Immature natural killer cell (primary cell): ENCODE measurements around the gene ECI1. TPM values are rescaled to one million over a fixed set of nuclear protein-coding genes. Genes with fewer than 3 reads are reported as not detected.
"Not testable (repeated sequence)": the region's sequence is repeated elsewhere in the genome, so short reads cannot be mapped to it uniquely, and the experiment has no call there.

Source experiments
- DNase-seq, 3 donors: peaks; one replicate each; pipeline ENCODE4 v3.0.0; 2022; ENCODE audit warnings: mixed read lengths in 1 of 3
- H3K27ac Mint-ChIP-seq, 6 donors: one replicate each; pipeline ENCODE4 v1.8.0; 2020; ENCODE audit warnings: mixed read lengths in 6 of 6, mild to moderate bottlenecking in 5 of 6, inconsistent platforms in 4 of 6, moderate library complexity in 3 of 6
- H3K27me3 Mint-ChIP-seq, 3 donors: one replicate each; pipeline ENCODE4 v1.8.0; 2020 to 2021; ENCODE audit warnings: low read depth in 3 of 3, mild to moderate bottlenecking in 3 of 3, mixed read lengths in 3 of 3, moderate library complexity in 3 of 3, inconsistent platforms in 1 of 3
- H3K36me3 Mint-ChIP-seq, 3 donors: one replicate each; pipeline ENCODE4 v1.8.0; 2020; ENCODE audit warnings: mixed read lengths in 3 of 3, inconsistent platforms in 2 of 3, mild to moderate bottlenecking in 2 of 3
- H3K4me1 Mint-ChIP-seq, 2 donors: one replicate each; pipeline ENCODE4 v1.8.0; 2020; ENCODE audit warnings: inconsistent platforms in 2 of 2, mild to moderate bottlenecking in 2 of 2, mixed read lengths in 2 of 2, moderate library complexity in 1 of 2
- H3K4me3 Mint-ChIP-seq, 5 donors: one replicate each; pipeline ENCODE4 v1.8.0; 2020; ENCODE audit warnings: mild to moderate bottlenecking in 5 of 5, mixed read lengths in 5 of 5, inconsistent platforms in 3 of 5, moderate library complexity in 3 of 5
- H3K9me3 Mint-ChIP-seq, 6 donors: one replicate each; pipeline ENCODE4 v1.8.0; 2020; ENCODE audit warnings: mild to moderate bottlenecking in 6 of 6, mixed read lengths in 6 of 6, inconsistent platforms in 4 of 6, moderate library complexity in 3 of 6
- polyA plus RNA-seq, 3 donors: library from polyadenylated mRNA; unstranded; fragments of 300-500 nt; fragmentation: Illumina TruSeq; gene quantifications; one replicate each; pipeline ENCODE4 v1.2.3, GENCODE V29; 2021

ECI1 gene
- polyA plus RNA-seq, 3 donors from 2014 or later: 40.4 to 67.8 (median 42.2) TPM

DNA sequence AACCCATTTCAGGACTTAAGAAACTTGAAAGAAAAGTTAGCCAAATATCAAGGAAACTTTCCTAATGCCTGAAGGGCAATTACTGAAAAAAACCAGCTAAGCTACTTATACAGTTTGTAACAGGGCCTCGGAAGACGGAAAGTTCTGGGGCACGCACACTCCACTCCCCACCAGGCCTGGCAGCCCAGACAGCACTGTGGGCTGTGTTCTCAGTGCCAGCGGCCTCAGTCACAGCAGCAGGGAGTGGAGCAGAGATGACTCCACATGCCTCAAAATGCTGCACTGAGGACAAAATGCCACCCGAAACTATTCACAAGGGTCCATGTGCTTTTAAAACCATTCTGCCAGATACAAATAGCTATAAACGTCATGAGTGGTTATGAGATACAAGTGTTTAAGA is 6.3 kb upstream of the ECI1 start:
- peaks cover 6 to 47% (median 24%) of the 10 kb centered on the region in 3 donors for H3K36me3 Mint-ChIP-seq
- peaks cover 0 to 7% (median 5%) of the 10 kb centered on the region in 3 donors for H3K27me3 Mint-ChIP-seq
- DNase-seq: no peak
- H3K4me1 Mint-ChIP-seq: no peaks in the 10 kb centered on the region
- no peaks in the 10 kb centered on the region for H3K9me3 Mint-ChIP-seq
- H3K27ac Mint-ChIP-seq: no peak overlapping the region
- H3K4me3 Mint-ChIP-seq: no peak overlapping the region

DNA sequence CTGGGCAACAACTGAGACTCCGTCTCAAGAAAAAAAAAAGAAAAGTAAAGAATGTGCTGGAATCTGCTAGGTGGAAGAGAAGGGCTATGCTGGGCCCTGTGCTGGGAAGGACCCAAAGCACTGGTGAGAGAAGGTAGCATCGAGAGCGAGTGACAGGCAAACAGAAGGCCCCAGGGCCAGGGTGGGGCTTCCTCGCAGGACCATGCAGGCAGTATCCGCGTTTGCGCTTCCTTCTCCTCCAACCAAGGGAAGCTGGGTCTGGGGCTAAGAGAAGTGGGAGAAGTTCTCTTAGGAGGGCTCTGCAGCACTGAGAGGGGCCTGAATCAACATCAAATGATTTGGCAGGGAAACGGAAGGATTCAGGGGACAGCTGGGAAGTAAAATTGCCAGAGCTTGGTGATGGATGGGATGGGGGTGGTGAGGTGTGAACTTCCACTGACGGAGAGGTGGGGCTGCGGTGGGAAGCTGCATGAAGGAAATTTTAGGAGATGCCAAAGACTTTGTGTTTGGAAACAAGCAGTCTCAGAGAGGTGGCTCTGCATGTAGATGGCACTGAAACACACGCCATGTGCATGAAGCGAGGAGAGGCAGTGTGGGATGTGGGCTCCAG is 5.2 kb upstream of the ECI1 start:
- Mint-ChIP-seq H3K9me3 (no peaks in the 10 kb centered on the region), H3K4me3 (peak overlapping the region in 1 of 5 donors; percentile 46), H3K36me3 (peaks cover 6 to 37% (median 24%) of the 10 kb centered on the region in 3 donors), H3K27ac (peak overlapping the region in 2 of 6 donors; percentile 49 to 71), H3K27me3 (peaks cover 0 to 5% (median 4%) of the 10 kb centered on the region in 3 donors), H3K4me1 (no peaks in the 10 kb centered on the region)
- DNase-seq: no peak

DNA sequence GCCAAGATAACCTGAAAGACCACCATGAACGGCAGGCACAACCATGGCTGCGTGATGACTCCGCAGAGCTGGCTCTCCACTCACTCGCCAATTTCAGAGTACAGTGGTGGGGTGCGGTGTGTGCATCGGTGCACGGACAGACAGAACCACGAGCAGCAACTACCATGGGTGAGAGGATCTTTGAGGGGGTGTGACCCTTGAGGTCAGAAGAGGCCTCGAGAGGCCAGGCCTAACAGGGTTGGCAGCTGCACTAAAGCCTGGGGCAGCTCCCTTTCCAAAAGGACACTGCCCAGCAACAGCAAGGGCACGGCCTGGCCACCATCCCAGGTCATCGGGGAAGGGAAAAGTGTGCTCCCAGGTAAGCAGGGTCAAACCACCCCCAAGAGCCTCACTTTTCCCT is 1.9 kb upstream of the ECI1 start:
- peaks cover 6 to 29% (median 17%) of the 10 kb centered on the region in 3 donors for H3K36me3 Mint-ChIP-seq
- H3K27me3 Mint-ChIP-seq: peaks cover 0 to 8% (median 4%) of the 10 kb centered on the region in 3 donors
- no peaks in the 10 kb centered on the region for H3K9me3 Mint-ChIP-seq
- no peak for DNase-seq
- H3K27ac Mint-ChIP-seq: peak overlapping the region in 4 of 6 donors; percentile 35 to 81 (median 60)
- H3K4me1 Mint-ChIP-seq: peaks cover 8 to 9% of the 10 kb centered on the region in 2 donors
- H3K4me3 Mint-ChIP-seq: peak overlapping the region in 1 of 5 donors; percentile 47

DNA sequence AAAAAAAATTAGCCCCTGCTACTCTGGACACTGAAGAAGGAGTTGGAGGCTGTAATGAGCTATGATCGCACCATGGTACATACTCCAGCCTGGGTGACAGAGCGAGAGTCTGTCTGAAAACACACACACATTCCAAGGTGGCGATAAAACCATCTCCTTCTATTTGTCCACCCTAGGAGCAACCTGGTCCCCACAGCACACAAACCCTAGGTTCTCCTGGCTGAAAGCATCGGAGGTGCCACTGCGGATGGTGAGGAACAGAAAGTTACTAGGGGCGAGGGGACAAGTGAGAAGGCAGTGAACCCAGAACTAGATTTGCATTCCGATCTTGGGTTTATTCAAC is 1.4 kb upstream of the ECI1 start:
- peak overlapping the region; percentile 35 to 81 (median 54) for H3K27ac Mint-ChIP-seq
- no peaks in the 10 kb centered on the region for H3K9me3 Mint-ChIP-seq
- H3K36me3 Mint-ChIP-seq: peaks cover 6 to 26% (median 16%) of the 10 kb centered on the region in 3 donors
- no peak for DNase-seq
- H3K4me3 Mint-ChIP-seq: peak overlapping the region in 4 of 5 donors; percentile 33 to 67 (median 50)
- peaks cover 0 to 8% (median 4%) of the 10 kb centered on the region in 3 donors for H3K27me3 Mint-ChIP-seq
- peaks cover 8 to 9% of the 10 kb centered on the region in 2 donors for H3K4me1 Mint-ChIP-seq

DNA sequence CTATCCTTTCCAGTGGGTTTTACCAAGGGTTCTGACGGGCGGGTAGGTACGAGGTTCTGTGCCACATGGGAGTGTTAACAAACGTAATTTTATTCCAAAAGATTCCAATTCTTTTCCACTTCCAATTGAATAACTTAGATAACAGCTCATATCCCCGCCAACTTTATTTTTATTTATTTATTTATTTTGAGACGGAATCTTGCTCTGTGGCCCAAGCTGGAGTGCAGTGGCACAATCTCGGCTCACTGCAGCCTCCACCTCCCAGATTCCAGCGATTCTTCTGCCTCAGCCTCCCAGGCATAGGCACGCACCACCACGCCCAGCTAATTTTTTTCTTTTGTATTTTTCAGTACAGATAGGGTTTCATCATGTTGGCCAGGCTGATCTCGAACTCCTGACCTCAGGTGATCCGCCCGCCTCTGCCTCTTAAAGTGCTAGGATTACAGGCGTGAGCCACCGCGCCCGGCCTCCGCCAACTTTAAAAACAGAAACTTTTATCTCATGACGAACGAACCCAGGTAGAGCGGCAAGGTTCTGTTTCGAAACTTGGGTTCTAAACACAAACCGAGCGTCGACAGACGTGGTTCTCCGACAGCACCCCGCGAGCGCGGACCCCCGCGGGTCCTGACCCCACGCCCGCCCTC is 613 bp downstream of the ECI1 start:
- H3K27ac Mint-ChIP-seq: peak overlapping the region; percentile 76 to 90 (median 87)
- no peak for DNase-seq
- peaks cover 8 to 9% of the 10 kb centered on the region in 2 donors for H3K4me1 Mint-ChIP-seq
- peak overlapping the region; percentile 86 to 90 (median 88) for H3K4me3 Mint-ChIP-seq
- peaks cover 0 to 6% (median 4%) of the 10 kb centered on the region in 3 donors for H3K27me3 Mint-ChIP-seq
- peaks cover 0 to 13% (median 10%) of the 10 kb centered on the region in 3 donors for H3K36me3 Mint-ChIP-seq
- H3K9me3 Mint-ChIP-seq: no peaks in the 10 kb centered on the region

DNA sequence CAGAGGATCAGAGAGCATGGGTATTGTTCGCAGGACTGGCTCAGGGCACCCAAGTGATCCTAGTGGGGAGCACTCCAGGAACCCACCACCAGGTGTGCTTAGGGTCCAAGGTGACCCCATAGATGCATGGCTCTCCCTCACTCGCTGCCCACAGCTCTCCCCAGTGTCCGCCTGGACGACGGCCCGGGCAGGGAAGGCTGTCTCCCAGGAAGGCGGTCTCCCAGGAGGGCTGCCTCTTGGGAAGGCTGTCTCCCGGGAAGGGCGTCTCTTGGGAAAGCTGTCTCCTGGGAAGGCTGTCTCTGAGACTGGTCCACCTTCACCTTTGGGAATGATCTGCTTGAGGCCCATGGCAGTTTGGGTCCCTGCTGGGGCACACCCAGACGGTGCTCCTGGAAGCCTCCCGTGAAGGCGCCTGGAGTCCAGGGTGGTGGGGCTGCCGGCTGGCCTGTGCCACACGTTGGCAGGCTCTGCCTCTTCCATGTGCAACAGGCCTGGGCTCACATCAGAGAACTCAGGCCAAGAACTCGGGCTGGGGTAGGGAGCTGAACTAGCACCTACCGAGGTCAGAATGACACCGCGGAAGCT is 5.0 kb downstream of the ECI1 start:
- H3K4me3 Mint-ChIP-seq: no peak overlapping the region
- H3K27me3 Mint-ChIP-seq: peaks cover 0 to 5% (median 0%) of the 10 kb centered on the region in 3 donors
- peaks cover 0 to 4% (median 4%) of the 10 kb centered on the region in 3 donors for H3K36me3 Mint-ChIP-seq
- H3K27ac Mint-ChIP-seq: no peak overlapping the region
- no peaks in the 10 kb centered on the region for H3K9me3 Mint-ChIP-seq
- no peak for DNase-seq
- H3K4me1 Mint-ChIP-seq: peaks cover 8 to 9% of the 10 kb centered on the region in 2 donors

DNA sequence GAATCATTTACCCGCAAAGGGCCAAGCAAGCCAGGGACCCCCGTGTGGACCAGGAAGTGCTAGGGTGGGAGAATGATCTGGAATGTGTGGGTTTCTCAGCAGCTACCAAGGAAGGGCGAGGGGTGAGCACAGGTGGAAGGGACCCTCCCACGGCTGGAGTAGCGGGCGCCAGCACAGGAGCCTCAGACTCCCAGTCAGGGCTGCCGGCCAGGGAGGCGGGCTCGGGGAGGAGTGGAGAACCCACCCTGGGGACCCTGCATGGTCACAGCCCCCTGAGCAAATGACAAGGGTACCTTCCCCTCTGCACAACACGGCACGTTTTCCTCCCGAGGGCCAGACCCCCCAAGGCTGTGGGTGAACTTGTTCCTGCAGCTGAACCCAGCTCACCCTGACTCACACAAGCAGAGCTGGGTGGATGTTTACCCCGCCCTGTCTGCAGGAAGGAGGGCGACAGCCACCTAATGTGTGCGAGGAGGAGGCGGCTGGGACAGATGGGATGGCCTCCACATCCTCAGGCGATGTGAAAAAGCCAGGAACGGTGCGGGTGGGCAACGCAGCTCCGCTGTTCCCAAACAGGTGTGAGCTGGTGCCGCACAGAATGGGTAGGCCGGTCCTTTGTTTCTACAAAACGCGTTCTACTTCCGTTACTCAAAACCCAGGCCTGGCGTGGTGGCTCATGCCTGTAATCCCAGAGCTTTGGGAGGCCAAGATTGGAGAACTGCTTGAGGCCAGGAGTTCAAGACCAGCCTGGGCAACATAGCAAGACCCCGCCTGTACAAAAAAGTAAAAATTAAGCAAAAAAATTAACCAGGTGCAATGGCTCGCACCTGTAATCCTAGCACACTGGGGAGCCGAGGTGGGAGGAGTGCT is 6.2 kb downstream of the ECI1 start:
- peaks cover 0 to under 1% of the 10 kb centered on the region in 2 donors for H3K4me1 Mint-ChIP-seq
- no peak for DNase-seq
- no peak overlapping the region for H3K4me3 Mint-ChIP-seq
- peaks cover 0 to 2% (median 0%) of the 10 kb centered on the region in 3 donors for H3K27me3 Mint-ChIP-seq
- H3K27ac Mint-ChIP-seq: no peak overlapping the region
- peaks cover 0 to 4% (median 4%) of the 10 kb centered on the region in 3 donors for H3K36me3 Mint-ChIP-seq
- no peaks in the 10 kb centered on the region for H3K9me3 Mint-ChIP-seq

DNA sequence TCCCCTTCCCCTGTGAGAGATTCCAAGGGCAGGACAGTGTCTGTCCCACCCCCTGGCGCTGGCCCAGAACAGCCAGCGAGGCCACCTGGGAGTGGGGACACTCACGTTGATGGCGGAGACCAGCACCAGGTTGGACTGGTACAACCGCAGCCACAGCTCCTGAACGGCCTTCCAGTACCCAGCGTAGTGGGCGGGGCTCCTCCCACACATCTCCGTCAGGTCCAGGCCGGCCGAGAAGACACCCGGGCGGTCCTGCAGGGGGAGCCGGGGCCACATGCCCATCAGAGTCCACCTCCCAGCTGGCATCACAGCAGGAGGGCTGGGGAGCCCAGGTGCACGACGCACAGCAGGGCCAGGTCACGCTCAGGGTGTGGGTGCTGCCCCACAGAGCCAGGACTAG is 7.1 kb downstream of the ECI1 start:
- Mint-ChIP-seq H3K4me1 (no peaks in the 10 kb centered on the region), H3K27ac (no peak overlapping the region), H3K27me3 (peaks cover 0 to 2% (median 0%) of the 10 kb centered on the region in 3 donors), H3K9me3 (peaks cover 0 to 2% (median 0%) of the 10 kb centered on the region in 6 donors), H3K4me3 (no peak overlapping the region), H3K36me3 (peaks cover 0 to 4% (median 4%) of the 10 kb centered on the region in 3 donors)
- no peak for DNase-seq

DNA sequence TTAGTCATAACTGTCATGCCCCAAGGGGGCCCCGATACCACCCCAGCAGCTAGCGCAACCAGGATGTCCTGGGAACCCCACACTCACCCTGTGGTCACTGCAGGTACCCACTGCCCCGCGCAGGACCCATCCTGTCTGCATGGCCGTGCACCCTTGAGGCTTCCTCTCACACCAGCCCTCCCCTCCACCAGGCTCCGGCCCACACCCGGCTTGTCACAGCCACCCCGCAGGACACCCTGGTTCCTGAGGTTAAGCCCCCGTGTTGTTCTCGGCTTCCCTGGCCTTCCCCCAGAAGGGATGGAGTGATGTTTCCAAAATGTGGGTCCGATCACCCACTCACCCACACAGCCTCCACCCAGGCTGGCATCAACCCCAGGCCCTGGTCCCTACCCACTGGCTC is 7.6 kb downstream of the ECI1 start:
- no peak for DNase-seq

DNA sequence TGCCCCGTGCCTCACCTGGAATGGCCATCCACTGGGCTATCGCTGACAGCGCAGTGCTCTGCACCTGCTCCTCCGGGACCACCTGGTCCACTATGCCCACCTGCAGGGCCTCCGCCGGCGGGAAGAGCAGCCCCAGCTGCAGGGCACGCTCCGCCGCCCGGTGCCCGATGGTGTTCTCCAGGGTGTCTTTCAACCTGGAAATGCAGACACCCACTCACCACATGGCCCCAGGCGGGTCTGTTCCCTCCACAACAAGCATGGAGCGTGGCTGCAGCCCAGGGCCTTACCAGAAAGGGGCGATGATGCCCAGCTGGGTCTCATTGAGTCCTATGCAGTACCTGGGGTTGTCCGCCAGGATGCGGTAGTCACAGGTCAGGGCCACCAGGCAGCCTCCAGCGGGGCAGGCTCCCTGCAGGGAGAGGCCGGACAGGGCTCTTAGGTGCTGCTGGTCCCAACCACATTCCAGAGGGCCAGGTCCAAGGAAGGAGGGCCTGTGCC is 8.3 kb downstream of the ECI1 start:
- DNase-seq: no peak
- Mint-ChIP-seq H3K4me1 (no peaks in the 10 kb centered on the region), H3K27ac (no peak overlapping the region), H3K27me3 (peaks cover 0 to 2% (median 0%) of the 10 kb centered on the region in 3 donors), H3K36me3 (peaks cover 0 to 4% (median 4%) of the 10 kb centered on the region in 3 donors), H3K9me3 (peaks cover 0 to 2% (median 0%) of the 10 kb centered on the region in 6 donors), H3K4me3 (no peak overlapping the region)

More for the DNA sequence above, 7.6 kb downstream of the ECI1 start:
- H3K27ac Mint-ChIP-seq: no peak overlapping the region
- peaks cover 0 to 2% (median 0%) of the 10 kb centered on the region in 3 donors for H3K27me3 Mint-ChIP-seq
- no peaks in the 10 kb centered on the region for H3K4me1 Mint-ChIP-seq
- peaks cover 0 to 4% (median 4%) of the 10 kb centered on the region in 3 donors for H3K36me3 Mint-ChIP-seq
- H3K9me3 Mint-ChIP-seq: peaks cover 0 to 2% (median 0%) of the 10 kb centered on the region in 6 donors
- no peak overlapping the region for H3K4me3 Mint-ChIP-seq

DNA sequence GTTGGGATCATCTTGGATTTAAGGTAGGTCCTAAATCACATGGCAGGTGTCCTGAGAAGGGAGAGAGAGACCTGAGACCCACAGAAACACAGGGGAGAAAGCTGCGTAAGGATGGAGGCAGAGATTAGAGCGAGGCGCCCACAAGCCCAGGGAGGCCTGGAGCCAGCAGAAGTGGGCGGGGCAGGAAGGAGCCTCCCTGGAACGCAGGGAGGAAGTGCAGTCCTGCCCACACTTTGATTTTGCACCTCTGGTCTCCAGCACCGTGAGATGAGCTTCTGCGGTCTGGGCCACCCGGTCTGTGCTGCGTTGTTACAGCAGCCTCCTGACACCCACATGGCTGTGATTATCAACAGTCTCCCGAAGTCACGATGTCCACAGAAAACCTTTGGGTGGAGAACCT is 8.8 kb downstream of the ECI1 start:
- no peak overlapping the region for H3K4me3 Mint-ChIP-seq
- DNase-seq: no peak
- peaks cover 0 to 4% (median 4%) of the 10 kb centered on the region in 3 donors for H3K36me3 Mint-ChIP-seq
- peaks cover 0 to 2% (median 0%) of the 10 kb centered on the region in 3 donors for H3K27me3 Mint-ChIP-seq
- no peaks in the 10 kb centered on the region for H3K4me1 Mint-ChIP-seq
- peaks cover 0 to 2% (median 0%) of the 10 kb centered on the region in 6 donors for H3K9me3 Mint-ChIP-seq
- no peak overlapping the region for H3K27ac Mint-ChIP-seq

DNA sequence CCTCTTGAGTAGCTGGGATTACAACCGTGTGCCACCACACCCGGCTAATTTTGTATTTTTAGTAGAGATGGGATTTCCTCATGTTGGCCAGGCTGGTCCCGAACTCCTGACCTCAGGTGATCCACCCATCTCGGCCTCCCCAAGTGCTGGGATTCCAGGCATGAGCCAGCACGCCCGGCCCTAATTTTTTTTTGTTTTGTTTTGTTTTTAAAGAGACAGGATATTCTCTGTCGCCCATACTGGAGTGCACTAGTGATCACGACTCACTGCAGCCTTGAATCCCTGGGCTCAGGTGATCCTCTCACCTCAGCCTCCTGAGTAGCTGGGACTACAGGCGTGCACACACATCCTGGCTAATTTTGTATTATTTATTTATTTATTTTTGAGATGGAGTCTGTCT is 11.1 kb downstream of the ECI1 start:
- not testable (repeated sequence) for H3K27me3 Mint-ChIP-seq, H3K4me3 Mint-ChIP-seq, H3K27ac Mint-ChIP-seq

More for the DNA sequence above, 11.1 kb downstream of the ECI1 start:
- H3K36me3 Mint-ChIP-seq, H3K9me3 Mint-ChIP-seq, H3K4me1 Mint-ChIP-seq, DNase-seq: not testable (repeated sequence)
